Measurements from ENCODE around the gene INSYN2A.
A peak's percentile ranks its signal among the peaks of the same experiment; 100 is the strongest.

The INSYN2A gene

GRCh38 chr10:127151981-127152699 lies 44.3 kb downstream of the INSYN2A start:
- no peak for DNase-seq

GRCh38 chr10:127151541-127151940 lies 44.9 kb downstream of the INSYN2A start:
- DNase-seq: no peak

- DNase-seq: peak; percentile 3 to 49
Observed at GRCh38 chr10:127150136-127150535, 46.3 kb downstream of the INSYN2A start.

GRCh38 chr10:127149501-127150081 lies 46.8 kb downstream of the INSYN2A start:
- DNase-seq: peak in 1 of 2 donors; percentile 7

GRCh38 chr10:127148933-127149220 lies 47.5 kb downstream of the INSYN2A start:
- DNase-seq: peak; percentile 43 to 44

GRCh38 chr10:127148066-127148932 lies 48.1 kb downstream of the INSYN2A start:
- DNase-seq: peak; percentile 32 to 46

- no peak for DNase-seq
Observed at GRCh38 chr10:127146661-127147060, 49.7 kb downstream of the INSYN2A start.

Measured in inflammatory macrophage (primary cell).